GM12878 (cell line): Measurements from ENCODE around the gene BZW2. TPM values are rescaled to one million over a fixed set of nuclear protein-coding genes. Genes with fewer than 3 reads are reported as not detected.
A peak's percentile ranks its signal among the peaks of the same experiment; 100 is the strongest.

Experiments used
- ASH2L ChIP-seq: fragments of 300-600, 200-600 bp; sonication (generic); IDR thresholded peaks from 2 replicates; pipeline ENCODE4 v1.6.1; 2017; ENCODE audit warnings: low read depth, mild to moderate bottlenecking, borderline replicate concordance
- ATF3 ChIP-seq: IDR thresholded peaks from 2 replicates; pipeline ENCODE4 v1.6.1; 2011; ENCODE audit warnings: low read depth, mild to moderate bottlenecking, low read length, moderate library complexity, borderline replicate concordance; ENCODE audit errors: extremely low read depth
- BCL11A ChIP-seq: IDR thresholded peaks from 2 replicates; pipeline ENCODE4 v1.6.1; 2011; ENCODE audit warnings: low read depth, low read length
- BCLAF1 ChIP-seq: fragments of 450-650 bp; IDR thresholded peaks from 2 replicates; pipeline ENCODE4 v1.6.1; 2017; ENCODE audit warnings: antibody characterized with exemption, mild to moderate bottlenecking, moderate library complexity
- BHLHE40 ChIP-seq, 2 experiments: fragments of 450-650 bp in 1 of 2; IDR thresholded peaks; 2 replicates each; pipeline ENCODE4 v1.6.1; 2011 to 2017; ENCODE audit warnings: low read depth in 2 of 2, borderline replicate concordance in 1 of 2, improper control_type of control experiment in 1 of 2, low read length in 1 of 2, mild to moderate bottlenecking in 1 of 2
- CREM ChIP-seq: IDR thresholded peaks from 2 replicates; pipeline ENCODE4 v1.6.1; 2014; ENCODE audit warnings: antibody characterized with exemption, low read depth
- E4F1 ChIP-seq: fragments of 450-650 bp; IDR thresholded peaks from 2 replicates; pipeline ENCODE4 v1.6.1; 2018; ENCODE audit warnings: borderline replicate concordance, mild to moderate bottlenecking; ENCODE audit not compliant: partially characterized antibody
- KLF5 ChIP-seq: fragments of 450-650 bp; IDR thresholded peaks from 2 replicates; pipeline ENCODE4 v1.6.1; 2014; ENCODE audit warnings: mild to moderate bottlenecking; ENCODE audit not compliant: partially characterized antibody
- MAX ChIP-seq: IDR thresholded peaks from 2 replicates; pipeline ENCODE4 v1.6.1; 2012; ENCODE audit warnings: low read depth, low read length, improper control_type of control experiment
- MEF2A ChIP-seq: IDR thresholded peaks from 2 replicates; pipeline ENCODE4 v1.6.1; 2011; ENCODE audit warnings: low read depth, mild to moderate bottlenecking, low read length, moderate library complexity; ENCODE audit not compliant: insufficient read depth
- NFXL1 ChIP-seq: fragments of 450-650 bp; IDR thresholded peaks from 2 replicates; pipeline ENCODE4 v1.6.1; 2017; ENCODE audit warnings: antibody characterized with exemption, mild to moderate bottlenecking, borderline replicate concordance
- NRF1 ChIP-seq: conservative IDR thresholded peaks from 2 replicates; pipeline ENCODE4 v1.6.1; 2011; ENCODE audit warnings: mild to moderate bottlenecking, low read depth, low read length, improper control_type of control experiment
- SIN3A ChIP-seq: IDR thresholded peaks from 2 replicates; pipeline ENCODE4 v1.6.1; 2012; ENCODE audit warnings: low read depth, low read length, improper control_type of control experiment
- SMAD5 ChIP-seq: IDR thresholded peaks from 2 replicates; pipeline ENCODE4 v1.6.1; 2016; ENCODE audit warnings: antibody characterized with exemption, low read depth
- TCF3 ChIP-seq: IDR thresholded peaks from 2 replicates; pipeline ENCODE4 v1.6.1; 2012; ENCODE audit warnings: low read depth, mild to moderate bottlenecking, low read length, borderline replicate concordance; ENCODE audit not compliant: insufficient read depth
- YY1 ChIP-seq: IDR thresholded peaks from 2 replicates; pipeline ENCODE4 v1.6.1; 2011; ENCODE audit warnings: low read depth, mild to moderate bottlenecking, low read length
- ZNF217 ChIP-seq: fragments of 450-650 bp; IDR thresholded peaks from 2 replicates; pipeline ENCODE4 v1.6.1; 2017; ENCODE audit warnings: antibody characterized with exemption, mild to moderate bottlenecking
- ZNF687 ChIP-seq: fragments of 450-650 bp; IDR thresholded peaks from 2 replicates; pipeline ENCODE4 v1.6.1; 2017; ENCODE audit warnings: mild to moderate bottlenecking, moderate library complexity
- polyA plus RNA-seq, 11 experiments: library from polyadenylated mRNA; depleted of rRNA in 4 of 11; unstranded in 6 of 11; stranded (reverse) in 5 of 11; fragments of >200 nt; fragmentation: Nextera tagmentation in 4 of 11; fragmentation: Illumina TruSeq in 1 of 11; extraction: Ambion mirVana in 4 of 11; extraction: Trizol in 1 of 11; gene quantifications; 1 replicate in 1 of 11; 2 replicates in 10 of 11; pipeline versions ENCODE4 v1.2.1 to v1.2.3, GENCODE V29; 2011 to 2016; ENCODE audit warnings: inconsistent platforms in 2 of 11, missing spikeins in 2 of 11, low read depth in 1 of 11
- total RNA-seq, 4 experiments: library from RNA; depleted of rRNA in 3 of 4; stranded (reverse); fragments of >200 nt in 3 of 4; fragmentation: Illumina TruSeq in 1 of 4; extraction: Trizol in 1 of 4; gene quantifications; 2 replicates each; pipeline versions ENCODE4 v1.2.1 to v1.2.3, GENCODE V29; 2013 to 2021

Gene BZW2
- total and polyA plus RNA-seq, 10 of the 15 experiments (the other 5 are each of a cell fraction or from before 2014, with no cell fraction given): 1.3 to 6.8 (median 3.1) TPM

- TF ChIP-seq ZNF687 (no peak), ASH2L (no peak), ATF3 (no peak), KLF5 (peak; percentile 98), MAX (no peak), NFXL1 (no peak), BCLAF1 (peak; percentile 88), NRF1 (no peak), CREM (no peak), BCL11A (0 out of 2 replicates have a peak, but pooled peaks have one; percentile 13), YY1 (peak; percentile 32; the same call in 1 of the 2 replicates), ZNF217 (peak; percentile 85), BHLHE40 (IDR thresholded peaks at IDR 0.05; ENCODE audit: borderline replicate concordance in 1 of 2, low read depth in 2 of 2, low read length in 1 of 2) (peak; percentile 81 to 91), SMAD5 (no peak), TCF3 (no peak), SIN3A (no peak), MEF2A (0 out of 2 replicates have a peak, but pooled peaks have one; percentile 28), E4F1 (no peak)
Measured at GRCh38 chr7:16645593-16646471, at the start of gene BZW2, which contains the start of gene ANKMY2 (continued).
